Nucleus accumbens (tissue), 56 donors: Measurements from ENCODE around the gene TERC.

Source experiments
- DNase-seq, 56 donors: peaks; one replicate each; lab custom pipeline; 2025; lab: John Stamatoyannopoulos, UW

TERC gene

GRCh38 chr3:169764882-169765612 is at the start of gene TERC:
Gene TERC (minus strand): TSS chr3:169765060.
- DNase-seq = peak in 55 of 56 donors; percentile 34 to 94 (median 85)

GRCh38 chr3:169813757-169814517 is 49.1 kb upstream of the TERC start:
- DNase-seq = peak in 3 of 56 donors; percentile 5 to 8 (median 7)

GRCh38 chr3:169813278-169813677 is 48.4 kb upstream of the TERC start:
- no peak for DNase-seq

GRCh38 chr3:169812332-169813235 is 47.7 kb upstream of the TERC start, which contains the start of the genes LRRC34 and LRRIQ4:
Gene LRRC34 (minus strand): TSS chr3:169812904. CDS start chr3:169812548, 356 bp downstream.
Gene LRRIQ4 (plus strand): TSS chr3:169812870. CDS start chr3:169821922, 9,052 bp downstream.
- peak in 52 of 56 donors; percentile 17 to 80 (median 51) for DNase-seq

GRCh38 chr3:169811631-169812331 is 46.9 kb upstream of the TERC start:
- DNase-seq = peak in 22 of 56 donors; percentile 9 to 65 (median 38)

- no peak for DNase-seq
Observed at GRCh38 chr3:169809230-169809795, 44.5 kb upstream of the TERC start.

GRCh38 chr3:169804681-169805080 is 39.8 kb upstream of the TERC start:
- DNase-seq = no peak

- no peak for DNase-seq
Observed at GRCh38 chr3:169792359-169792758, 27.5 kb upstream of the TERC start.

GRCh38 chr3:169790687-169791429 is 26.0 kb upstream of the TERC start:
- DNase-seq = no peak

- DNase-seq = no peak
Observed at GRCh38 chr3:169790219-169790618, 25.4 kb upstream of the TERC start.

- no peak for DNase-seq
Observed at GRCh38 chr3:169787791-169788190, 22.9 kb upstream of the TERC start.

- DNase-seq = no peak
Observed at GRCh38 chr3:169787120-169787519, 22.3 kb upstream of the TERC start.

GRCh38 chr3:169781209-169781855 is 16.5 kb upstream of the TERC start:
- DNase-seq = no peak

- DNase-seq = no peak
Observed at GRCh38 chr3:169780742-169781141, 15.9 kb upstream of the TERC start.

- no peak for DNase-seq
Observed at GRCh38 chr3:169777822-169778221, 13.0 kb upstream of the TERC start.

- no peak for DNase-seq
Observed at GRCh38 chr3:169774186-169774585, 9.3 kb upstream of the TERC start.

- DNase-seq = peak; percentile 27 to 95 (median 89)
Observed at GRCh38 chr3:169772897-169773816, 8.3 kb upstream of the TERC start, which contains the start of gene MYNN. Gene MYNN (plus strand): TSS chr3:169773396. CDS start chr3:169774296, 900 bp downstream.
